ENCODE results near the gene RING1.

DNA sequence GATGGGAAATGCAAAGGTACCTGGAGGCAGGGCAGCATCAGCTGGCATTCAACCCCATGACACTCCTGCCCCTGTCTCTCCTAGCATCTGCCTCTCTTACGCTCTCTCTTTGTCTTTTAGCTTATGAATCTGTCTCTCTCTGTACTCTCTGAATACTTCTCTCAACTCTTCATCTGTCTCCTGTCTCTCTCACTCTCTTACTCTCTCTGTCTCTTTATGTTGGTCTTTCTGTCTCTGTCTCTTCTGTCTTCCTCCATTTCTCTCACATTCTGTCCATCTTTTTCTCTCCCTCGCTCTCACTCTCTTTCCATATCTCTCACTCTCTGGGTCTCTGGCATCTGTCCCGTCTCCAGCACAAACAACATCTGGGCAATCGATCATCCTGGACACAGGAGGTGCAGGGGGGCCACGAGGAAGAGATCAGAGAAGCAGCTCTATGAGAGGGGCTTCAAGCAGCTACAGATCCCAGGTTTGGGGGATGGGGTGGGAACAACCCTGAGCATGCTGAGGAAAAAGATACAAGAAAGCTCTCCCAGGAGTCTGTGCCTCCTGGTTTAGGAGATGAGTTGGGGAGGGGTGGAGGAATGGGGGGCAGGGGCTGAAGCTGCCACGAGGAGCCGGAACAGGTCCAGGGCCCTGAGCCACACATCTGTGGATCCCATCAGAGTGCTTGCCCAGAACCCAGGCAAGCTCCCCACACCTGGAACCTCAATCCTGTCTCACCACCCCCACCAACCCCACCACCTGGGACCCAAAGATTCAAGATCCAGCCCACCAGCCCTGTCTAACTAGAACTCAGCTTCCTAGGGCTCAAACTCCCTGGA is 18.5 kb upstream of the RING1 start:
- TF ChIP-seq, protein P1, sequence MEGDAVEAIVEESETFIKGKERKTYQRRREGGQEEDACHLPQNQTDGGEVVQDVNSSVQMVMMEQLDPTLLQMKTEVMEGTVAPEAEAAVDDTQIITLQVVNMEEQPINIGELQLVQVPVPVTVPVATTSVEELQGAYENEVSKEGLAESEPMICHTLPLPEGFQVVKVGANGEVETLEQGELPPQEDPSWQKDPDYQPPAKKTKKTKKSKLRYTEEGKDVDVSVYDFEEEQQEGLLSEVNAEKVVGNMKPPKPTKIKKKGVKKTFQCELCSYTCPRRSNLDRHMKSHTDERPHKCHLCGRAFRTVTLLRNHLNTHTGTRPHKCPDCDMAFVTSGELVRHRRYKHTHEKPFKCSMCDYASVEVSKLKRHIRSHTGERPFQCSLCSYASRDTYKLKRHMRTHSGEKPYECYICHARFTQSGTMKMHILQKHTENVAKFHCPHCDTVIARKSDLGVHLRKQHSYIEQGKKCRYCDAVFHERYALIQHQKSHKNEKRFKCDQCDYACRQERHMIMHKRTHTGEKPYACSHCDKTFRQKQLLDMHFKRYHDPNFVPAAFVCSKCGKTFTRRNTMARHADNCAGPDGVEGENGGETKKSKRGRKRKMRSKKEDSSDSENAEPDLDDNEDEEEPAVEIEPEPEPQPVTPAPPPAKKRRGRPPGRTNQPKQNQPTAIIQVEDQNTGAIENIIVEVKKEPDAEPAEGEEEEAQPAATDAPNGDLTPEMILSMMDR (IDR thresholded peaks at IDR 0.05; ENCODE audit: low read length) = no peak
- TF ChIP-seq EZH2phosphoT487 (IDR thresholded peaks at IDR 0.05; ENCODE audit: low read length) = no peak
